Neuron (in vitro differentiated cells): ENCODE data around the gene NDST1.

Experiments used
- H2AFZ ChIP-seq: one replicate; pipeline ENCODE4 v1.6.1; 2013; ENCODE audit warnings: low read depth, mild to moderate bottlenecking, inconsistent platforms, low read length, moderate library complexity
- H3K27me3 ChIP-seq: one replicate; pipeline ENCODE4 v1.6.1; 2013; ENCODE audit warnings: low read length; ENCODE audit not compliant: insufficient read depth
- H3K36me3 ChIP-seq: one replicate; pipeline ENCODE4 v1.6.1; 2013; ENCODE audit warnings: low read length; ENCODE audit not compliant: insufficient read depth
- H3K4me1 ChIP-seq: one replicate; pipeline ENCODE4 v1.6.1; 2013; ENCODE audit warnings: low read length; ENCODE audit not compliant: insufficient read depth
- H3K4me3 ChIP-seq: 2 replicates; pipeline ENCODE4 v1.5.1; 2013; ENCODE audit warnings: mild to moderate bottlenecking, low read length, moderate library complexity
- H3K9me3 ChIP-seq: one replicate; pipeline ENCODE4 v1.6.1; 2013; ENCODE audit warnings: low read length

Gene NDST1

GRCh38 chr5:150553911-150554310 lies 46.0 kb downstream of the NDST1 start:
- H3K4me3 ChIP-seq = no peak overlapping the region
- peaks cover 74% of the 10 kb centered on the region for H3K36me3 ChIP-seq
- no peaks in the 10 kb centered on the region for H3K27me3 ChIP-seq
- no peaks in the 10 kb centered on the region for H3K4me1 ChIP-seq
- no peaks in the 10 kb centered on the region for H3K9me3 ChIP-seq
- no peak overlapping the region for H2AFZ ChIP-seq

- Histone ChIP-seq H3K36me3 (peaks cover 65% of the 10 kb centered on the region), H2AFZ (no peak overlapping the region), H3K9me3 (no peaks in the 10 kb centered on the region), H3K27me3 (no peaks in the 10 kb centered on the region), H3K4me3 (no peak overlapping the region), H3K4me1 (no peaks in the 10 kb centered on the region)
Measured at GRCh38 chr5:150554857-150555256, 46.9 kb downstream of the NDST1 start.

DNA sequence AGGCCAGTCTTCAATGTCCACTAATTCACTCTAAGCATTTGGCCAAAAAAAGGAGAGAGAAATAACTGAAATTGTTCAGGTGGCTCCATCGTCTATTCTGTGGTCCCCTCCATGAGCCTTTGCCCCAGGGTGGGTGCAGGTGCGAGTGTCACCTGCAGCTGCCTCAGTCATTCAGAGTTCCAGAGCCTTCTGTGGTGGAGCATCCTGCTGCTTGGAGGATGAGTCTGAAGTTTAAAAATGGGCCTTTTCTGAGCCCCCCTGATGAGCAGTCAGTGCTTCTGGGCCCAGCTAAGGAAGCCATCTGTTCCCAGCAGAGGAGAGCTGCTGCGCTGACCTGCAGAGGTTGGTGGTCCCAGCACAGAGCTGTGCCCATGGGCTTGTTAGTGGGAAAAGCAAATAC lies 48.2 kb downstream of the NDST1 start:
- no peaks in the 10 kb centered on the region for H3K9me3 ChIP-seq
- no peak overlapping the region for H3K4me3 ChIP-seq
- H2AFZ ChIP-seq = no peak overlapping the region
- H3K36me3 ChIP-seq = peaks cover 52% of the 10 kb centered on the region
- no peaks in the 10 kb centered on the region for H3K27me3 ChIP-seq
- peaks cover 3% of the 10 kb centered on the region for H3K4me1 ChIP-seq

GRCh38 chr5:150556859-150557508 lies 49.1 kb downstream of the NDST1 start:
- H3K9me3 ChIP-seq = no peaks in the 10 kb centered on the region
- peaks cover 3% of the 10 kb centered on the region for H3K4me1 ChIP-seq
- H3K36me3 ChIP-seq = peaks cover 44% of the 10 kb centered on the region
- H3K4me3 ChIP-seq = no peak overlapping the region
- H2AFZ ChIP-seq = no peak overlapping the region
- no peaks in the 10 kb centered on the region for H3K27me3 ChIP-seq

GRCh38 chr5:150557509-150557872 lies 49.6 kb downstream of the NDST1 start:
- Histone ChIP-seq H3K36me3 (peaks cover 40% of the 10 kb centered on the region), H3K4me3 (no peak overlapping the region), H3K9me3 (peaks cover 2% of the 10 kb centered on the region), H3K27me3 (no peaks in the 10 kb centered on the region), H2AFZ (no peak overlapping the region), H3K4me1 (peaks cover 3% of the 10 kb centered on the region)

- H3K27me3 ChIP-seq = no peaks in the 10 kb centered on the region
Measured at GRCh38 chr5:150558088-150558621, 50.2 kb downstream of the NDST1 start.

GRCh38 chr5:150559088-150559487 lies 51.2 kb downstream of the NDST1 start:
- Histone ChIP-seq H3K4me3 (no peak overlapping the region), H2AFZ (no peak overlapping the region), H3K36me3 (peaks cover 26% of the 10 kb centered on the region), H3K9me3 (peaks cover 3% of the 10 kb centered on the region), H3K27me3 (no peaks in the 10 kb centered on the region), H3K4me1 (peaks cover 3% of the 10 kb centered on the region)

More at GRCh38 chr5:150558088-150558621, 50.2 kb downstream of the NDST1 start:
- Histone ChIP-seq H3K9me3 (peaks cover 3% of the 10 kb centered on the region), H2AFZ (no peak overlapping the region), H3K36me3 (peaks cover 34% of the 10 kb centered on the region), H3K4me1 (peaks cover 3% of the 10 kb centered on the region), H3K4me3 (no peak overlapping the region)

DNA sequence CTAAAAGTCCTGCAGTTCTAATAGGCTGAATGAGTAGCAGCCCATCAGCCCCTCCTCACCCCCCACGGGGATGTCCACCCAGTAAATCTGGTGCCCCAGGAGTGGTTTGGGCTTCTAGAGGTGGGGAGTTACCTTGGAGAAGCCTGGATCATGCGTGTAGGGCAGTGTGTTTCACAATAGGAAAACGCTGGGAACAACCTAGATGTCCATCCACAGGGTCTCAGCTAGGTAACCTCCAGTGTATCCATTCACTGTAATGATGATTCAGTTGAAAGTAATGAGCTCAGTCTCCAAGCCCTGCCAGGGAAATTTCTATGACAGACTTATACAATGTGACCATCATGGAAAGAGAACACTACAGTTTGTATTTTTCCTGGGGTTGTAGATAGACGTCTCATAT lies 51.8 kb downstream of the NDST1 start:
- Histone ChIP-seq H2AFZ (no peak overlapping the region), H3K27me3 (no peaks in the 10 kb centered on the region), H3K4me1 (peaks cover 3% of the 10 kb centered on the region), H3K9me3 (peaks cover 3% of the 10 kb centered on the region), H3K36me3 (peaks cover 22% of the 10 kb centered on the region), H3K4me3 (no peak overlapping the region)

DNA sequence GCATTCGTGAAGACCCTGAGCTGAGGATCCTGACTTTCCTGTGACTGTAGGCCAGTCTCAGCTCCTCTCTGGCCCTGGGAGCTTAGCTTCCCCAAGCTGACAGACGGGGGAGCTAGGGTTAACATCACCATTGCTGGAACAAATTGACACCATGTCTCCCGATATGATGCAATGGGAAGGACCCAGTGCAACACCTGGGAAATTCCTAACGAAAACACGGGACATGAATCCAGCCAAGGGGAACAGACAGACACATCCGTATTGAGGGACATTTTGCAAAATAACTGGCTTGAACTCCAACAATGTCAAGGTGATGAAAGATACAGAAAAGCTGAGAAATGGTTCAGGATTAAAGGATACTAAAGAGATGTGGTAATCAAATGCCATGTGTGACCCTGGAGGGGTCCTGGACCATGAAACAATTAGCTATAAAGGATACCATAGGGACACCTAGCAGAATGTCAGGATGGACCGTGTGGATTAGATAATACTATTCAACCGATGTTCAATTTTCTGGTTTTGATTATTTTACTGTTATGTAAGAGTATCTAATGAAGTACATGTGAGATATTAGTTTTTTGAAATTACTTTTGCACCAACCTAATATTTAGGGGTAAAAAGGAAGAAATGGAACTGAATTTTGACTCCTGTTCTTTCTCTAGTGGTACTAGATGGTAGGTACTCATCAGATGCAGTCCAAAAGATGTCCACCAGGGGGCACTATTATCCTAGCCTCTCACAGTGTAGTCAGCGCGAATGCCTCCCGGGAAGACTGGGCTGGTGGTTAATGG lies 52.7 kb downstream of the NDST1 start:
- peaks cover 13% of the 10 kb centered on the region for H3K36me3 ChIP-seq
- H2AFZ ChIP-seq = no peak overlapping the region

DNA sequence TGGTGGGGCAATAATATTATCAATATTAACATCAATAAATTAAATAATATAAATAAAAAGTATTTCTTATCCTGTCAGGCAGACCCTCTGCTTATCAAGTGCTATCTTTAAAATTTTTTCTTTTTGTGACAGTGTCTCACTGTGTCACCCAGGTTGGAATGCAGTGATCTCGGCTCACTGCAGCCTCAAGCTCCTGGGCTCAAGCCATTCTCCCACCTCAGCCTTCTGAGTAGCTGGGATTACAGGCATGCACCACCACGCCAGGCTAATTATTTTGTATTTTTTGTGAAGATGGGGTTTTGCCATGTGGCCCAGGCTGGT lies 53.2 kb downstream of the NDST1 start:
- no peaks in the 10 kb centered on the region for H3K27me3 ChIP-seq
- no peak overlapping the region for H2AFZ ChIP-seq
- H3K36me3 ChIP-seq = peaks cover 8% of the 10 kb centered on the region
- no peak overlapping the region for H3K4me3 ChIP-seq
- H3K9me3 ChIP-seq = peaks cover 3% of the 10 kb centered on the region
- H3K4me1 ChIP-seq = peaks cover 3% of the 10 kb centered on the region

More for the DNA sequence above, 52.7 kb downstream of the NDST1 start:
- Histone ChIP-seq H3K9me3 (peaks cover 3% of the 10 kb centered on the region), H3K4me3 (no peak overlapping the region), H3K27me3 (no peaks in the 10 kb centered on the region), H3K4me1 (peaks cover 3% of the 10 kb centered on the region)

DNA sequence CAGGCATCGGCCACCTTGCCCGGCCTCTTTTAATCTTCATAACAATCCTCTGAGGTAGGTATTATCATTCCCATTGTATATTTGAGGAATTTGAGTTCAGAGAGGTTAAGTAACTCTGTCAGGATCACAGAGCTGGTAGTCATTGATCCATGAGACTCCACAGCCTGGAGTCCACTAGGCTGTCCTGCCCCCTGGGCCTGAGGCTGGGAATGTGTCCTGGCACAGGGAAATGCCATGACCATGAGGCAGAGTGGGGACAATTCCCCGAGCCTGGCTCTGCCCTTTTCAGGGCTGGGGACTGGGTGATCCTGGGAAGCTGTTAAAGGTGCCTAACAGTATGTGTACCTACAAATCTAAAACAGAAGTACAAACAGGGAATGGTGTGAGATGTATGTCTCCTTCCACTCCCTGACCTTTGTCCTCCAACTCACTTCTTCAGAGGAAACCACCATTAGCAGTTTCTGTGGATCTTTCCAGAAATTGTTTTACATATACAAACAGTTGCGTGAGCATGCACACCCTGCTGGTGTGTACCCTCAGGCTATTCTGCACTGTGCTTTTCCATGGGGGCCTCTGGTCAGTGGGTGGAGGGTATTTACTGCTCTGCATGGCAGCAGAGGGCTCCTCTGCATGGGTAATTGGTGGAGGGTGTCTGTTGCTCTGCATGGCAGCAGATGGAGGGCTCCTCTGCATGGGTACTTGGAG lies 53.8 kb downstream of the NDST1 start:
- peaks cover 3% of the 10 kb centered on the region for H3K4me1 ChIP-seq

GRCh38 chr5:150562832-150563231 lies 54.9 kb downstream of the NDST1 start:
- Histone ChIP-seq H3K9me3 (peaks cover 3% of the 10 kb centered on the region), H3K4me3 (no peak overlapping the region), H3K4me1 (peaks cover 3% of the 10 kb centered on the region), H3K27me3 (no peaks in the 10 kb centered on the region), H2AFZ (no peak overlapping the region), H3K36me3 (peaks cover 2% of the 10 kb centered on the region)

More for the DNA sequence above, 53.8 kb downstream of the NDST1 start:
- no peaks in the 10 kb centered on the region for H3K27me3 ChIP-seq
- no peak overlapping the region for H3K4me3 ChIP-seq
- peaks cover 8% of the 10 kb centered on the region for H3K36me3 ChIP-seq
- H2AFZ ChIP-seq = no peak overlapping the region
- H3K9me3 ChIP-seq = peaks cover 3% of the 10 kb centered on the region

- peaks cover 3% of the 10 kb centered on the region for H3K9me3 ChIP-seq
- peaks cover 2% of the 10 kb centered on the region for H3K27me3 ChIP-seq
- H2AFZ ChIP-seq = no peak overlapping the region
- no peaks in the 10 kb centered on the region for H3K4me1 ChIP-seq
- H3K4me3 ChIP-seq = no peak overlapping the region
- no peaks in the 10 kb centered on the region for H3K36me3 ChIP-seq
Measured at GRCh38 chr5:150565868-150566267, 57.9 kb downstream of the NDST1 start.
